ENCODE measurements around the gene TIMP3. TPM values are rescaled to one million over a fixed set of nuclear protein-coding genes. Genes with fewer than 3 reads are reported as not detected.

The TIMP3 gene
- total RNA-seq, 1 experiment from 2014 or later = 0.87 TPM

GRCh38 chr22:32799496-32799895 is 2.0 kb upstream of the TIMP3 start:
- peaks cover 22 to 39% of the 10 kb centered on the region in 2 experiments for H3K4me1 Mint-ChIP-seq
- Histone ChIP-seq H3K4me1 (ENCODE audit: insufficient read depth, low read length) (no peaks in the 10 kb centered on the region), H4K8ac (replicated peaks; ENCODE audit: insufficient read length, low read depth, low read length) (no peak overlapping the region), H2BK120ac (ENCODE audit: low read depth, low read length, poor library complexity, severe bottlenecking) (no peak overlapping the region), H3K23me2 (ENCODE audit: insufficient read length, low read depth, low read length, poor library complexity, severe bottlenecking) (peaks cover 9% of the 10 kb centered on the region), H3K27ac (ENCODE audit: insufficient read length, low read depth, low read length) (no peak overlapping the region), H4K20me1 (ENCODE audit: control insufficient read depth, insufficient read depth, insufficient read length) (peaks cover 3% of the 10 kb centered on the region), H2AK5ac (ENCODE audit: insufficient read length, low read length) (no peak overlapping the region), H3K4ac (ENCODE audit: low read depth, low read length) (no peak overlapping the region), H3K9me3 (ENCODE audit: control insufficient read depth, low read depth, low read length) (no peaks in the 10 kb centered on the region), H2AFZ (ENCODE audit: low read length) (no peak overlapping the region), H3K18ac (ENCODE audit: insufficient read length, low read depth, low read length) (no peak overlapping the region), H4K5ac (ENCODE audit: insufficient read length, low read depth, low read length) (no peak overlapping the region), H3K4me2 (ENCODE audit: insufficient read depth, insufficient read length, low read length) (no peak overlapping the region), H2BK12ac (ENCODE audit: insufficient read length, low read depth, low read length) (no peak overlapping the region), H2BK20ac (ENCODE audit: low read depth, low read length, poor library complexity, severe bottlenecking) (no peak overlapping the region), H3K14ac (ENCODE audit: insufficient read depth, low read length) (no peak overlapping the region), H3K79me2 (ENCODE audit: insufficient read depth, low read length) (no peaks in the 10 kb centered on the region), H4K91ac (ENCODE audit: insufficient read length, low read depth, low read length) (no peak overlapping the region), H3K79me1 (ENCODE audit: insufficient read depth, low read depth, low read length, poor library complexity, severe bottlenecking) (no peaks in the 10 kb centered on the region), H3T11ph (ENCODE audit: low read length) (no peak overlapping the region), H3K56ac (ENCODE audit: insufficient read length, low read depth, low read length) (no peak overlapping the region), H2BK15ac (ENCODE audit: low read depth, low read length) (no peak overlapping the region), H3K23ac (ENCODE audit: insufficient read length, low read depth, low read length) (no peak overlapping the region), H3K27me3 (ENCODE audit: insufficient read depth, low read length) (peaks cover 6% of the 10 kb centered on the region; the same call in 1 of the 2 replicates), H3K9ac (ENCODE audit: extremely low read depth, insufficient read length, low read length) (no peak overlapping the region), H2BK5ac (ENCODE audit: insufficient read length, low read length) (no peak overlapping the region)
- no CpG with 5 or more reads among the region's 6 CpGs for WGBS (ENCODE audit: extremely low coverage, insufficient read length, low lambda C conversion rate)
- no peak overlapping the region for H3K4me3 Mint-ChIP-seq
- TF ChIP-seq, protein P1, sequence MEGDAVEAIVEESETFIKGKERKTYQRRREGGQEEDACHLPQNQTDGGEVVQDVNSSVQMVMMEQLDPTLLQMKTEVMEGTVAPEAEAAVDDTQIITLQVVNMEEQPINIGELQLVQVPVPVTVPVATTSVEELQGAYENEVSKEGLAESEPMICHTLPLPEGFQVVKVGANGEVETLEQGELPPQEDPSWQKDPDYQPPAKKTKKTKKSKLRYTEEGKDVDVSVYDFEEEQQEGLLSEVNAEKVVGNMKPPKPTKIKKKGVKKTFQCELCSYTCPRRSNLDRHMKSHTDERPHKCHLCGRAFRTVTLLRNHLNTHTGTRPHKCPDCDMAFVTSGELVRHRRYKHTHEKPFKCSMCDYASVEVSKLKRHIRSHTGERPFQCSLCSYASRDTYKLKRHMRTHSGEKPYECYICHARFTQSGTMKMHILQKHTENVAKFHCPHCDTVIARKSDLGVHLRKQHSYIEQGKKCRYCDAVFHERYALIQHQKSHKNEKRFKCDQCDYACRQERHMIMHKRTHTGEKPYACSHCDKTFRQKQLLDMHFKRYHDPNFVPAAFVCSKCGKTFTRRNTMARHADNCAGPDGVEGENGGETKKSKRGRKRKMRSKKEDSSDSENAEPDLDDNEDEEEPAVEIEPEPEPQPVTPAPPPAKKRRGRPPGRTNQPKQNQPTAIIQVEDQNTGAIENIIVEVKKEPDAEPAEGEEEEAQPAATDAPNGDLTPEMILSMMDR (conservative IDR thresholded peaks at IDR 0.05) = no peak
- no peak for DNase-seq
- H3K27me3 Mint-ChIP-seq (ENCODE audit: low read depth) = peaks cover 30% of the 10 kb centered on the region
- peaks cover 0 to 12% (median 0%) of the 10 kb centered on the region in 3 experiments; a peak in 3 of 7 replicates for H3K36me3 Mint-ChIP-seq (ENCODE audit: insufficient read depth in 1 of 3, low read depth in 3 of 3)
- no peak overlapping the region for H3K27ac Mint-ChIP-seq
- H3K9me3 Mint-ChIP-seq = no peaks in the 10 kb centered on the region
